Measurements from ENCODE around the gene RAX.
"Not testable (repeated sequence)": the region's sequence is repeated elsewhere in the genome, so short reads cannot be mapped to it uniquely, and the experiment has no call there.

RAX gene

DNA sequence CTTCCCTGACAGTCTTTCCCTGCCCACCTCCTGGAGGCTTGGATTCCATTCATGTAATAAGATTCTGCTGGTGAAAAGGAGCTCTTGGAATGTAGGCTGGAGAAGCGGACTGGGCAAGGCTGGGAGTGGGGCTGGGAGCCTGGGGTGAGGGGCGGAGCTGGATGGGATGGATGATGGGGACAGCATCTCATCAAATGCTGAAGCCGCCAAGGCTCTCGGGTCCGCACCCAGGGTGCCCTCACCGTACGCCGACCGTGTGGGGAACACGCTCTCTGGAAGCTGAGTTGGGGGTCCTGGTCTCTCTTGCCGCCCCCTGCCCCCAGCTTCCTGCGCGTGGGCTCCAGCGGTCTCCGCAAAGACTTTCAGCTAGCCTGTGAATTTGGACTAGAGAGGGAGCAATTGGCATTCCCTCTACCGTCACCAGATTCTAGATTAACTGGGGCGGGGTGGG is 9.1 kb downstream of the RAX start:
- Histone ChIP-seq H3K79me2 (ENCODE audit: insufficient read depth, low read length) (no peaks in the 10 kb centered on the region), H3K36me3 (ENCODE audit: low read length) (no peaks in the 10 kb centered on the region), H4K20me1 (ENCODE audit: low read depth, low read length) (no peaks in the 10 kb centered on the region), H2AFZ (ENCODE audit: low read depth, low read length, severe bottlenecking) (no peak overlapping the region), H3K27ac (ENCODE audit: low read depth, low read length) (no peak overlapping the region), H3K27me3 (ENCODE audit: low read length) (no peaks in the 10 kb centered on the region), H3K9me3 (ENCODE audit: insufficient read depth, low read length) (no peaks in the 10 kb centered on the region), H3K4me3 (ENCODE audit: insufficient read depth, low read length, poor library complexity, severe bottlenecking) (no peak overlapping the region), H3F3A (ENCODE audit: insufficient read depth) (no peaks in the 10 kb centered on the region), H3K9ac (ENCODE audit: low read length) (no peak overlapping the region), H3K4me2 (ENCODE audit: low read depth, low read length, poor library complexity, severe bottlenecking) (no peak overlapping the region), H3K9me2 (replicated peaks; ENCODE audit: insufficient read depth, low read length) (no peaks in the 10 kb centered on the region)
- TF ChIP-seq EZH2phosphoT487 (conservative IDR thresholded peaks at IDR 0.05; ENCODE audit: low read length) (no peak), CTCF (IDR thresholded peaks at IDR 0.05; ENCODE audit: insufficient read depth, low read length, poor library complexity, severe bottlenecking) (no peak)

- H3K4me3 ChIP-seq (ENCODE audit: insufficient read depth, low read length, poor library complexity, severe bottlenecking) = no peak overlapping the region
- H4K20me1 ChIP-seq (ENCODE audit: low read depth, low read length) = no peaks in the 10 kb centered on the region
- no peaks in the 10 kb centered on the region for H3K9me3 ChIP-seq (ENCODE audit: insufficient read depth, low read length)
- no peak overlapping the region for H2AFZ ChIP-seq (ENCODE audit: low read depth, low read length, severe bottlenecking)
- H3K27me3 ChIP-seq (ENCODE audit: low read length) = no peaks in the 10 kb centered on the region
- H3K9me2 ChIP-seq (replicated peaks; ENCODE audit: insufficient read depth, low read length) = no peaks in the 10 kb centered on the region
- H3K79me2 ChIP-seq (ENCODE audit: insufficient read depth, low read length) = no peaks in the 10 kb centered on the region
- H3F3A ChIP-seq (ENCODE audit: insufficient read depth) = no peaks in the 10 kb centered on the region
- no peaks in the 10 kb centered on the region for H3K36me3 ChIP-seq (ENCODE audit: low read length)
- H3K27ac ChIP-seq (ENCODE audit: low read depth, low read length) = no peak overlapping the region
- H3K9ac ChIP-seq (ENCODE audit: low read length) = no peak overlapping the region
- TF ChIP-seq CTCF (IDR thresholded peaks at IDR 0.05; ENCODE audit: insufficient read depth, low read length, poor library complexity, severe bottlenecking) = no peak
- no peak for TF ChIP-seq EZH2phosphoT487 (conservative IDR thresholded peaks at IDR 0.05; ENCODE audit: low read length)
- no peak overlapping the region for H3K4me2 ChIP-seq (ENCODE audit: low read depth, low read length, poor library complexity, severe bottlenecking)
Measured at GRCh38 chr18:59263661-59264060, 9.6 kb downstream of the RAX start.

DNA sequence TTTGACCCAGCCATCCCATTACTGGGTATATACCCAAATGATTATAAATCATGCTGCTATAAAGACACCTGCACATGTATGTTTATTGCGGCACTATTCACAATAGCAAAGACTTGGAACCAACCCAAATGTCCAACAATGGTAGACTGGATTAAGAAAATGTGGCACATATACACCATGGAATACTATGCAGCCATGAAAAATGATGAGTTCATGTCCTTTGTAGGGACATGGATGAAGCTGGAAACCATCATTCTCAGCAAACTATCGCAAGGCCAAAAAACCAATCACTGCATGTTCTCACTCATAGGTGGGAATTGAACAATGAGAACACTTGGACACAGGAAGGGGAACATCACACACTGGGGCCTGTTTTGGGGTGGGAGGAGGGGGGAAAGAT is 11.0 kb downstream of the RAX start:
- not testable (repeated sequence) for H3K4me2 ChIP-seq (ENCODE audit: low read depth, low read length, poor library complexity, severe bottlenecking); H3K27ac ChIP-seq (ENCODE audit: low read depth, low read length); H3F3A ChIP-seq (ENCODE audit: insufficient read depth); H3K79me2 ChIP-seq (ENCODE audit: insufficient read depth, low read length); H3K9me2 ChIP-seq (replicated peaks; ENCODE audit: insufficient read depth, low read length); H3K4me3 ChIP-seq (ENCODE audit: insufficient read depth, low read length, poor library complexity, severe bottlenecking); H2AFZ ChIP-seq (ENCODE audit: low read depth, low read length, severe bottlenecking); H3K36me3 ChIP-seq (ENCODE audit: low read length); H3K9me3 ChIP-seq (ENCODE audit: insufficient read depth, low read length); H3K27me3 ChIP-seq (ENCODE audit: low read length); H4K20me1 ChIP-seq (ENCODE audit: low read depth, low read length); H3K9ac ChIP-seq (ENCODE audit: low read length)

DNA sequence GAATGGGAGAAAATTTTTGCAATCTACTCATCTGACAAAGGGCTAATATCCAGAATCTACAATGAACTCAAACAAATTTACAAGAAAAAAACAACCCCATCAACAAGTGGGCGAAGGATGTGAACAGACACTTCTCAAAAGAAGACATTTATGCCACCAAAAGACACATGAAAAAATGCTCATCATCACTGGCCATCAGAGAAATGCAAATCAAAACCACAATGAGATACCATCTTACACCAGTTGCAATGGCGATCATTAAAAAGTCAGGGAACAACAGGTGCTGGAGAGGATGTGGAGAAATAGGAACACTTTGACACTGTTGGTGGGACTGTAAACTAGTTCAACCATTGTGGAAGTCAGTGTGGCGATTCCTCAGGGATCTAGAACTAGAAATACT is 11.4 kb downstream of the RAX start:
- not testable (repeated sequence) for H3K27me3 ChIP-seq (ENCODE audit: low read length); H3K27ac ChIP-seq (ENCODE audit: low read depth, low read length); H3F3A ChIP-seq (ENCODE audit: insufficient read depth); H3K4me2 ChIP-seq (ENCODE audit: low read depth, low read length, poor library complexity, severe bottlenecking); H3K4me3 ChIP-seq (ENCODE audit: insufficient read depth, low read length, poor library complexity, severe bottlenecking); H3K79me2 ChIP-seq (ENCODE audit: insufficient read depth, low read length); H3K36me3 ChIP-seq (ENCODE audit: low read length); H3K9me3 ChIP-seq (ENCODE audit: insufficient read depth, low read length); H2AFZ ChIP-seq (ENCODE audit: low read depth, low read length, severe bottlenecking); H3K9ac ChIP-seq (ENCODE audit: low read length); H4K20me1 ChIP-seq (ENCODE audit: low read depth, low read length); H3K9me2 ChIP-seq (replicated peaks; ENCODE audit: insufficient read depth, low read length)

DNA sequence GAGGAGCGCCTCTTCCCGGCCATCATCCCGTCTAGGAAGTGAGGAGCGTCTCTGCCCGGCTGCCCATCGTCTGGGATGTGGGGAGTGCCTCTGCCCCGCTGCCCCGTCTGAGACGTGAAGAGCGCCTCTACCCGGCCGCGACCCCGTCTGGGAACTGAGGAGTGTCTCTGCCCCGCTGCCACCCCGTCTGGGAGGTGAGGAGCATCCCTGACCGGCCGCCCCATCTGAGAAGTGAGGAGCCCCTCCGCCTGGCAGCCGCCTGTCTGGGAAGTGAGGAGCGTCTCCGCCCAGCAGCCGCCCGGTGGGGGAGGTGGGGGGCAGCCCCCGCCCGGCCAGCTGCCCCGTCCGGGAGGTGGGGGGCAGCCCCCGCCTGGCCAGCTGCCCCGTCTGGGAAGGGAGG is 17.8 kb downstream of the RAX start:
- not testable (repeated sequence) for H3K36me3 ChIP-seq (ENCODE audit: low read length); H3K27me3 ChIP-seq (ENCODE audit: low read length); H3K4me2 ChIP-seq (ENCODE audit: low read depth, low read length, poor library complexity, severe bottlenecking); H2AFZ ChIP-seq (ENCODE audit: low read depth, low read length, severe bottlenecking); H3K9me3 ChIP-seq (ENCODE audit: insufficient read depth, low read length); H3K9me2 ChIP-seq (replicated peaks; ENCODE audit: insufficient read depth, low read length); H3K27ac ChIP-seq (ENCODE audit: low read depth, low read length); H3K79me2 ChIP-seq (ENCODE audit: insufficient read depth, low read length); H3F3A ChIP-seq (ENCODE audit: insufficient read depth); H3K9ac ChIP-seq (ENCODE audit: low read length); H3K4me3 ChIP-seq (ENCODE audit: insufficient read depth, low read length, poor library complexity, severe bottlenecking); H4K20me1 ChIP-seq (ENCODE audit: low read depth, low read length)

All from SU-DHL-6 (cell line).